HL-60 (cell line): ENCODE data around the gene CXCL14.

Experiments
- CTCF ChIP-seq: IDR thresholded peaks from one replicate; pipeline ENCODE4 v1.5.1; 2011; ENCODE audit warnings: low read length, control low read depth, inconsistent platforms; ENCODE audit not compliant: insufficient read depth
- GABPA ChIP-seq: IDR thresholded peaks from 2 replicates; pipeline ENCODE4 v1.6.1; 2012; ENCODE audit warnings: low read depth
- POLR2AphosphoS5 ChIP-seq: IDR thresholded peaks from 2 replicates; pipeline ENCODE4 v1.6.1; 2012; ENCODE audit warnings: low read depth
- REST ChIP-seq: IDR thresholded peaks from 2 replicates; pipeline ENCODE4 v1.6.1; 2012; ENCODE audit warnings: low read depth; ENCODE audit not compliant: insufficient replicate concordance
- SPI1 ChIP-seq: IDR thresholded peaks from 2 replicates; pipeline ENCODE4 v1.6.1; 2012; ENCODE audit warnings: low read depth, mild to moderate bottlenecking, borderline replicate concordance

- no peak for TF ChIP-seq GABPA
- no peak for TF ChIP-seq CTCF
- no peak for TF ChIP-seq POLR2AphosphoS5
- no peak for TF ChIP-seq REST
- no peak for TF ChIP-seq SPI1
Measured at GRCh38 chr5:135593886-135594285, 15.1 kb upstream of the CXCL14 start.
